IMR-90 (cell line): ENCODE data around the gene AXIN1. TPM values are rescaled to one million over a fixed set of nuclear protein-coding genes. Genes with fewer than 3 reads are reported as not detected.
A peak's percentile ranks its signal among the peaks of the same experiment; 100 is the strongest.

ENCODE experiments used
- ATAC-seq: fragments of 200-7000 bp; cut with Tn5 transposase; 2 replicates; pipeline ENCODE4 v1.9.1; 2020; ENCODE audit warnings: low read depth, mild to moderate bottlenecking, moderate library complexity
- BruUV-seq: library from RNA; stranded (reverse); fragments of 400-500 nt; replicated peaks from 2 replicates; lab custom pipeline; 2021; lab: Mats Ljungman, UMichigan
- CTCF ChIA-PET: fragments of 300-600 bp; formaldehyde crosslinking; extraction: SDS; loops from one replicate; lab custom pipeline; 2021; ENCODE audit warnings: antibody characterized with exemption; lab: Yijun Ruan, JAX
- POLR2A ChIA-PET: fragments of 300-600 bp; sonication (Branson Sonifier 250); formaldehyde crosslinking; loops from one replicate; lab custom pipeline; 2022; ENCODE audit warnings: antibody characterized with exemption; ENCODE audit not compliant: unreplicated experiment; lab: Charles Lee
- DNase-seq: peaks from one replicate; pipeline ENCODE4 v3.0.0; 2013
- H2AFZ ChIP-seq: replicated peaks from 2 replicates; pipeline ENCODE3; 2013; ENCODE audit warnings: low read length, mild to moderate bottlenecking; ENCODE audit not compliant: poor library complexity
- H2AK5ac ChIP-seq: 2 replicates; pipeline ENCODE4 v1.6.1; 2013; ENCODE audit warnings: low read depth, low read length, inconsistent platforms
- H2AK9ac ChIP-seq: replicated peaks from 2 replicates; pipeline ENCODE3; 2013; ENCODE audit warnings: mild to moderate bottlenecking, low read depth, low read length, moderate library complexity; ENCODE audit not compliant: poor library complexity
- H2BK120ac ChIP-seq: 2 replicates; pipeline ENCODE4 v1.6.1; 2013; ENCODE audit warnings: low read depth, low read length, inconsistent platforms
- H2BK15ac ChIP-seq: 3 replicates; pipeline ENCODE4 v1.6.1; 2013; ENCODE audit warnings: low read depth, low read length, inconsistent platforms
- H2BK20ac ChIP-seq: 2 replicates; pipeline ENCODE4 v1.6.1; 2013; ENCODE audit warnings: low read depth, mild to moderate bottlenecking, inconsistent platforms, low read length, moderate library complexity
- H2BK5ac ChIP-seq: 2 replicates; pipeline ENCODE4 v1.6.1; 2013; ENCODE audit warnings: mild to moderate bottlenecking, low read depth, low read length, inconsistent platforms; ENCODE audit not compliant: poor library complexity, severe bottlenecking
- H3K14ac ChIP-seq: replicated peaks from 2 replicates; pipeline ENCODE4 v1.6.1; 2013; ENCODE audit warnings: low read depth, low read length, inconsistent platforms
- H3K18ac ChIP-seq: 2 replicates; pipeline ENCODE4 v1.6.1; 2013; ENCODE audit warnings: low read depth, low read length, control low read depth
- H3K23ac ChIP-seq: 2 replicates; pipeline ENCODE4 v1.6.1; 2013; ENCODE audit warnings: low read depth, low read length, inconsistent platforms
- H3K27ac ChIP-seq: 2 replicates; pipeline ENCODE4 v1.5.1; 2013; ENCODE audit warnings: mild to moderate bottlenecking, control low read depth, low read length; ENCODE audit not compliant: insufficient read depth
- H3K27me3 ChIP-seq: 2 replicates; pipeline ENCODE4 v1.6.1; 2013; ENCODE audit warnings: low read length; ENCODE audit not compliant: control insufficient read depth, insufficient read depth
- H3K36me3 ChIP-seq: 2 replicates; pipeline ENCODE4 v1.6.1; 2013; ENCODE audit warnings: low read length, mixed read lengths; ENCODE audit not compliant: control insufficient read depth, insufficient read depth
- H3K4ac ChIP-seq: 2 replicates; pipeline ENCODE4 v1.6.1; 2013; ENCODE audit warnings: low read depth, low read length, inconsistent platforms
- H3K4me1 ChIP-seq: 2 replicates; pipeline ENCODE4 v1.6.1; 2013; ENCODE audit warnings: low read length, mixed read lengths; ENCODE audit not compliant: control insufficient read depth, insufficient read depth
- H3K4me2 ChIP-seq: 2 replicates; pipeline ENCODE4 v1.6.1; 2013; ENCODE audit warnings: low read depth, mild to moderate bottlenecking, control low read depth, low read length, moderate library complexity
- H3K4me3 ChIP-seq: 2 replicates; pipeline ENCODE4 v1.5.1; 2013; ENCODE audit warnings: low read depth, mild to moderate bottlenecking, control low read depth, low read length, moderate library complexity; ENCODE audit not compliant: insufficient read depth
- H3K56ac ChIP-seq: 2 replicates; pipeline ENCODE4 v1.6.1; 2013; ENCODE audit warnings: low read length, inconsistent platforms; ENCODE audit not compliant: insufficient read depth; ENCODE audit errors: extremely low read depth
- H3K79me1 ChIP-seq, 2 experiments: 2 replicates each; pipeline ENCODE4 v1.6.1; 2013; ENCODE audit warnings: low read length in 2 of 2, inconsistent platforms in 1 of 2, low read depth in 1 of 2
- H3K9ac ChIP-seq: 2 replicates; pipeline ENCODE4 v1.6.1; 2013; ENCODE audit warnings: low read depth, low read length, control low read depth
- H3K9me1 ChIP-seq: 2 replicates; pipeline ENCODE4 v1.6.1; 2013; ENCODE audit warnings: low read length, inconsistent platforms; ENCODE audit not compliant: insufficient read depth
- H3K9me3 ChIP-seq: 2 replicates; pipeline ENCODE4 v1.6.1; 2013; ENCODE audit warnings: low read length; ENCODE audit not compliant: control insufficient read depth, insufficient read depth
- H4K20me1 ChIP-seq: 2 replicates; pipeline ENCODE4 v1.6.1; 2013; ENCODE audit warnings: low read length, inconsistent platforms; ENCODE audit not compliant: insufficient read depth
- H4K5ac ChIP-seq: 2 replicates; pipeline ENCODE4 v1.6.1; 2013; ENCODE audit warnings: mild to moderate bottlenecking, low read depth, low read length, control low read depth
- H4K8ac ChIP-seq, 2 experiments: 2 replicates each; pipeline ENCODE4 v1.6.1; 2013; ENCODE audit warnings: low read depth in 2 of 2, low read length in 2 of 2, control low read depth in 1 of 2, inconsistent platforms in 1 of 2
- H4K91ac ChIP-seq: 2 replicates; pipeline ENCODE4 v1.6.1; 2013; ENCODE audit warnings: low read depth, low read length, inconsistent platforms; ENCODE audit not compliant: insufficient read depth
- RAD21 ChIP-seq: IDR thresholded peaks from 2 replicates; pipeline ENCODE4 v1.6.1; 2012; ENCODE audit warnings: low read length, improper control_type of control experiment
- WGBS, 2 experiments: methylation state at CpG; one replicate each; pipeline versions ENCODE4 v1.1.5 to v1.1.7; 2013; ENCODE audit warnings: missing lambda C conversion rate in 2 of 2; ENCODE audit not compliant: insufficient read length in 1 of 2; ENCODE audit errors: extremely low coverage in 2 of 2; 5-methylcytosine and 5-hydroxymethylcytosine counted together
- dilution Hi-C: fragments of 300-500 bp; cut with HindIII; formaldehyde crosslinking; loops from one replicate; pipeline ENCODE4 v1.14.3; 2018; ENCODE audit warnings: low sequenced_read_pairs; ENCODE audit not compliant: unreplicated experiment
- in situ Hi-C: fragments of 300-500 bp; cut with MboI; formaldehyde crosslinking; loops from 3 replicates; pipeline ENCODE4 v1.14.3; 2019; ENCODE audit warnings: low sequenced_read_pairs, inconsistent platforms, mixed read lengths
- intact Hi-C: fragments of 100-400 bp; cut with micrococcal nuclease; formaldehyde crosslinking; loops from 2 replicates; pipeline ENCODE4 v1.10.0; 2022
- polyA plus RNA-seq, 3 experiments: library from polyadenylated mRNA; depleted of rRNA; stranded (reverse); fragments of >200 nt; gene quantifications; 2 replicates each; pipeline ENCODE4 v1.2.3, GENCODE V29; 2012; ENCODE audit warnings: low replicate concordance in 1 of 3
- total RNA-seq: library from RNA; depleted of rRNA; stranded (reverse); fragments of >200 nt; gene quantifications from 2 replicates; pipeline ENCODE4 v1.2.3, GENCODE V29; 2012

AXIN1 gene
- total and polyA plus RNA-seq, 2 of the 4 experiments (the other 2 are of a cell fraction), result 10.9 to 14.2 TPM

- POLR2A ChIA-PET, result no interaction called here
- H2AFZ ChIP-seq, result peak overlapping the region; percentile 3
Observed at GRCh38 chr16:370979-371514, 18.5 kb upstream of the AXIN1 start.

More at GRCh38 chr16:370979-371514, 18.5 kb upstream of the AXIN1 start:
- no peak for TF ChIP-seq RAD21
- Histone ChIP-seq H2BK120ac (no peak overlapping the region), H2BK15ac (no peak overlapping the region), H3K27ac (peak overlapping the region; percentile 31; the same call in 1 of the 2 replicates), H3K4me1 (peaks cover 7% of the 10 kb centered on the region; the same call in 1 of the 2 replicates), H4K8ac (peak overlapping the region in 1 of 2 experiments; percentile 60; a peak in 1 of 4 replicates), H3K79me1 (peaks cover 4 to 11% of the 10 kb centered on the region in 2 experiments; a peak in 2 of 4 replicates), H3K4me2 (peak overlapping the region; percentile 6; the same call in 1 of the 2 replicates), H3K9ac (0 out of 2 replicates have a peak overlapping the region, but pooled peaks have one; percentile 16), H4K91ac (peak overlapping the region; percentile 6; the same call in 1 of the 2 replicates), H3K23ac (no peak overlapping the region), H3K27me3 (no peaks in the 10 kb centered on the region), H2AK5ac (no peak overlapping the region), H2AK9ac (peak overlapping the region; percentile 28), H3K4me3 (no peak overlapping the region), H4K5ac (no peak overlapping the region), H3K14ac (no peak overlapping the region), H3K18ac (no peak overlapping the region), H2BK20ac (no peak overlapping the region), H3K4ac (peak overlapping the region; percentile 10; the same call in 1 of the 2 replicates), H4K20me1 (no peaks in the 10 kb centered on the region), H3K9me1 (no peaks in the 10 kb centered on the region), H3K36me3 (peaks cover 74% of the 10 kb centered on the region), H2BK5ac (peak overlapping the region; percentile 19), H3K9me3 (no peaks in the 10 kb centered on the region), H3K56ac (no peak overlapping the region)
- intact Hi-C loops (no loop called here), dilution Hi-C loops (no loop called here), in situ Hi-C loops (no loop called here)
- BruUV-seq, result TSS peak; percentile 42
- 76% methylated on average over 4 of the region's 10 CpGs; no CpG with 5 or more reads in 1 of the 2 experiments for WGBS, 2 experiments
- DNase-seq (no peak), ATAC-seq (no peak; the same call in 1 of the 2 replicates)
- CTCF ChIA-PET, result interaction anchor here (1.2 kb wide), 1 partner anchor 9 kb away, joined by 4 read pairs; no protein-coding TSS in a partner anchor
